Right ventricle myocardium inferior (tissue), 1 donor: ENCODE data around the gene SULT1E1. TPM values are rescaled to one million over a fixed set of nuclear protein-coding genes. Genes with fewer than 3 reads are reported as not detected.

Source experiments
- ATAC-seq: fragments of 200-7000 bp; cut with Tn5 transposase; one replicate; pipeline ENCODE4 v1.9.1; 2020; ENCODE audit warnings: mild to moderate bottlenecking, moderate library complexity
- DNase-seq: peaks from one replicate; pipeline ENCODE4 v3.0.0; 2021; ENCODE audit errors: missing footprints
- intact Hi-C: fragments of 100-400 bp; cut with DNase I; formaldehyde crosslinking; loops from one replicate; pipeline ENCODE4 v1.11.0; 2022
- long read RNA-seq: library from polyadenylated mRNA; unstranded; transcript quantifications from one replicate; pipeline ENCODE4 v2.0.0, GENCODE V29; 2021
- total RNA-seq: library from RNA; stranded (reverse); fragmentation: NEBNext Ultra II Directional; extraction: Animal tissue kit (Norgen Biotek cat#: 25700); gene quantifications from one replicate; pipeline ENCODE4 v1.2.1, GENCODE V29; 2021
- donor health status: DM: no; HTN: yes; CAD: no; lungs with severe emphysema.

Gene SULT1E1
- not detected for total RNA-seq
- long read RNA-seq, result 0 reads

DNA sequence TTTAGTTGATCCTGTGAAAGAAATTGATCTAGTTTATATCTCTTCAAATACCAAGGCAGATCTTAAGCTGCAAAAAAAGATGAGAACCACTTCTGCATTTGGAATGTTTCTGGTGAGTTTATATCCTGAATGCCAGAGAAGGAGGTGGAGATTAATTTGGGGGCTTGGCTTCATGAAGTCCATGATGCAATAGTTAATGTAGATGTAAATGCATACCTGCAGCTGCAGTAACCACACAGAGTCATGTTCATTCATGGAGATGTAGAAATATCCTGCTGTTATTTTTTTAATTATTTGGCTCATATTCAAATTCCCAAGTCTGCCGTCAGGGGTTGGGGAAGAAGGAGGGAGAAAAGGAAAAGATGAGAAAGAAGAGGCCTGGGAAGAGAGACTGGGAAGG lies at the start of gene SULT1E1:
Gene SULT1E1, minus strand, starts transcription at position 94 of the 400 bp plus-strand sequence. CDS start 2,501 bp downstream, outside the sequence.
- no peak for DNase-seq
- intact Hi-C loops, result no loop called here
- ATAC-seq, result no peak

DNA sequence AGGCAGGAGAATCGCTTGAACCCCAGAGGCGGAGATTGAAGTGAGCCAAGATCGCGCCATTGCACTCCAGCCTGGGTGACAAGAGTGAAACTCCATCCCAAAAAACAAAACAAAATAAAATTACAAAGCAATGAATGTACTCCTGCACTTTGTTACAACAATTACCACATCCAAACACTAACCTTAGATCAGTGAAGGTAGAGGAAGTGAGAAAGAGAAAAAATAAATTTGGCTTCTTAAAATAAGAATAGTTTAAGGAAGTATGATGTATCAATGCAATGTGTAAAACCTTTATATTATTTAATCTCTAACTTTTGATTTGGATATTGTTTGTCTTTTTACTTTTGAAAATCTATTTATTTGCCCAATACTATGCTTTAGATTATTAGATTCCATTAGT lies 49.2 kb upstream of the SULT1E1 start:
- ATAC-seq (no peak), DNase-seq (no peak)
- intact Hi-C loops, result no loop called here

DNA sequence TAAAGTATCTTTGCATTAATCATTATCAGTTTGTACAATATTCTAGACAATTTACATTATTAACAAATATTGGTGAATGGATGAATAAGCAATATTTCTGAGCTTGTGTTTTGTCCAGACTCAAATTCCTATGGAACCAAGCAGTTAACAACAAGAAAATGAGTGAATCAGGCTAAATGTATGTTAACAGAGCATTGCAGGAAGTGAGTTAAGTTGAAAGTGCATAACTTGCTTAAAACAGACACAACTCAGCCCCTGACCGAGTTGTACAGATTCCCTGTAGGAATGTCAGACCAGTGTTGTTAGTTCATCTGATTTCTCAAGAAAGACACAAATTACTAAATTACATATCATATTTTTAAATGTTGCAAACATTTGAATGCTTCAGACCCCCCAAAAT lies 47.2 kb upstream of the SULT1E1 start:
- ATAC-seq (no peak), DNase-seq (no peak)
- intact Hi-C loops, result no loop called here

GRCh38 chr4:69896530-69897116 lies 36.7 kb upstream of the SULT1E1 start:
- intact Hi-C loops, result no loop called here
- ATAC-seq (no peak), DNase-seq (no peak)

DNA sequence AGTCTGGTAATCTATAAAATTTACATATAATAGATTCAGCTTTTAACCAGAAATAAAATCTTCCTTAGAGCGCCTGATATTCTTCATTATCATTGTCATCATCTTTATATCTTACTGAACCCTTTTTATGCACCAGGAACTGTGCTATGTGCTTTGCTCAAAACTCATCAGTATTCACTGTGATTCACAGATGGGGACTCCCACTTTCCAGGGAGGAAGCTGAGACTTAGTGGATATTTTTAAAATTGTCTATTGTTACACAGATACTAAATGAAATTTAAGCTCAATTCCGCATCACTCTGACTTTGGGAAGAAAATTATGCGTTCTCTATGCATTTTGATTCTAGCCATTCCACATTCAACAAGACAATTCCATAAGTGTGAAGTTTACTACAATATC lies 34.8 kb upstream of the SULT1E1 start:
- DNase-seq, result no peak
- no peak for ATAC-seq
- intact Hi-C loops, result no loop called here

DNA sequence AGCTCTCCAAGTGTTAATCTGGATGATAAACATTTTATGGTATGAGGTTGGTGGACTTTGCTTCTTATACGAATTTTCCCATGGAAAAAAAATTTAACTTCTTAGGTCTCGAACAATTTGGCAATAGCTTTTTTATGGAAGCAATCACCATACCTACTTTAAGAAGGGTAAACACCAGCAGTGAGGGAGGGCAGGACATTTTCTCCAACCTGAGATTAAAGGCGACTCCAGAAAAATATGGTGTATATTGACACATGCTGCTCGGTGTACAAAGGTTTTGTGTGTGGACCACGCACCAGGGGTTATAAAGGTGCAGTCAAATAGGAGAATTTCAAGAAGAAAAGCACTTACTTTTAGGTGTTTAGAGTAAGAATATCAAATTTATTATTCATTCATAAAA lies 34.2 kb upstream of the SULT1E1 start:
- DNase-seq, result no peak
- intact Hi-C loops, result no loop called here

GRCh38 chr4:69888336-69888735 lies 28.4 kb upstream of the SULT1E1 start:
- ATAC-seq (no peak), DNase-seq (no peak)
- intact Hi-C loops, result no loop called here

More for the DNA sequence above, 34.2 kb upstream of the SULT1E1 start:
- no peak for ATAC-seq

GRCh38 chr4:69882150-69882549 lies 22.2 kb upstream of the SULT1E1 start:
- ATAC-seq (no peak), DNase-seq (no peak)
- intact Hi-C loops, result no loop called here

- no peak for ATAC-seq
- intact Hi-C loops, result no loop called here
- DNase-seq, result no peak
Measured at GRCh38 chr4:69881173-69881773, 21.3 kb upstream of the SULT1E1 start.

GRCh38 chr4:69878250-69878649 lies 18.3 kb upstream of the SULT1E1 start:
- ATAC-seq (no peak), DNase-seq (no peak)
- intact Hi-C loops, result no loop called here

DNA sequence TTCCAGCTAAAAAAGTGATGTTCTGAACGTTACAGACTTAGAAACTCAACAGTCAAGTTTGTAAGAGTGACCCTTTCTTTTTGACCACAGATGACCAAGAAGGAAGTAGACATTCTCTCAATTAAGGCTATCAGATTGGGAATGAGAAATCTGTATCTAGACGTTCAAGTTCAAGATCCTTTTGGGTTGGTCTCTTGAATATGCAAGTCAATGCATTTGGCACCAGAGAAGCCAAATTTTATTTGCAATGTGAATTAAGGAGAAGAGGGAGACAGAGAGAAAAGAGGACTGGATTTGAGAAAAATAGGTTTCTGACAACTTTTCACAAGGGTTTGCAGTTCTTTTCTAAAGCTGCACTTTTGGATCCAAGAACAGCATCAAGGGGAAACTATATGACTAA lies 17.5 kb upstream of the SULT1E1 start:
- ATAC-seq (no peak), DNase-seq (no peak)
- intact Hi-C loops, result no loop called here

- no peak for DNase-seq
- intact Hi-C loops, result no loop called here
- ATAC-seq, result no peak
Measured at GRCh38 chr4:69876071-69876470, 16.1 kb upstream of the SULT1E1 start.

GRCh38 chr4:69875576-69875975 lies 15.6 kb upstream of the SULT1E1 start:
- DNase-seq (no peak), ATAC-seq (no peak)
- intact Hi-C loops, result no loop called here

- no peak for ATAC-seq
- intact Hi-C loops, result no loop called here
- no peak for DNase-seq
Measured at GRCh38 chr4:69874507-69874906, 14.6 kb upstream of the SULT1E1 start.

GRCh38 chr4:69861756-69862155 lies 1.8 kb upstream of the SULT1E1 start:
- ATAC-seq, result no peak
- DNase-seq, result no peak
- intact Hi-C loops, result no loop called here

DNA sequence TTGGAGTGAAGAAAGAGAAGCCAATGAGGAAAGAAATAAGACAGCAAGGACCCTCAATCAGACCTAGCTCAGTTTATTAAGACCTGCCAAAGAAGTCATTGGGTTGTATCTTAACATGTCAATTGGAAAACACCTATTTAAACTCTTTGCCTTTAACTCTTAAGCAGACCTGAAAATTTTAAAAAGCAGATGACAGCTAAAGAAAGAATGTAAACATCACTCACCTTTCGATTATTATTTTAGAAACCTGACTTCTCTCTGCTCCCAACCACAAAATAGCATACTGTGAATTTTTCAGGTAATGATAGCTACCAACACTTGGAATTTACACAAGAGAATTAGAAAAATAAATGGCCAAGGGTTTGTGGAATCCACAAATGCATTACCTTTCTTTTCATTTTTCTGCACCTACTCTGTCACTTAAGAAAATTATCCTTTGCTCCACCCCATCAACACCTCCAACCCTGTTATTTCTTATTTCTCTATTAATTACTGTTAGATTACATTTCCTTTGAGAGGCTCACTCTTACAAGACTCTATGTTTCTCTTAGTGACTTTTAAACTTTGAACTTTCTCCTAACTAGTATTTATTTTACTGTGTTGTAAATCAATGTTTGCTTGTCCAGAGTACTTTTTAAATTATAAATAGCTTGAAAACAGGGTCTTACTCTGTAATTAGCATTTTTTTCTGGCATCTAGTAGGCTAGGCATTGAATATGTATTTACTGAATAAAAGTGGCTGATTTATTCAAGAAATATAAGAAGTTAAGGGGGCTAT lies 765 bp upstream of the SULT1E1 start:
- ATAC-seq, result no peak
- intact Hi-C loops, result no loop called here

DNA sequence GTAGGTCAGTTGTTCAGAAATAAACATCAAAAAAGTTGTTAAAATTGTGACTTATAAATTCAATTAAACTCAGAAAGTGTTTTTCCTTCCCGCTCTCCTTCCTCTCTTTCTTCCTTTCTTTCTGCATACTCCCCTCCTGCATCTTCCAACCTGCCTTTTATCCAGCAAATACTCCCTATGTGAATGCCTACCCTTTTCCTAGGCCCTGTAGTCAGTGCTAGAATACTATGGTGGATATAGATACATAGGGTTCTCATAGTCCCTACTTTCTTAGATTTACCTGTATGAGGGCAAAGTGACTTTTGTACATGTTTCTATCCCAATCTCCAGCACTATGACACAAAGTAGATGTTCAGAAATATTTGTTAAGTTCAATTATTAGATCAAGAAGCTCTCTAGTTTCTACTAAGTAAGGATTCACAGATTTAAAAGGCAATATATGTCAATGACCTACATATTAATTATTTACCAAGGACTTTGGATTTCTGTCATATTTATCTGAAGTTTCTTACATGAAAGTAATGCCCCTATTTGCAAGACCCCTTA lies 732 bp downstream of the SULT1E1 start:
- intact Hi-C loops, result no loop called here
- ATAC-seq (no peak), DNase-seq (no peak)

More for the DNA sequence above, 765 bp upstream of the SULT1E1 start:
- no peak for DNase-seq

- intact Hi-C loops, result no loop called here
- no peak for ATAC-seq
- no peak for DNase-seq
Measured at GRCh38 chr4:69858690-69859089, 1.3 kb downstream of the SULT1E1 start.

GRCh38 chr4:69855822-69856221 lies 4.1 kb downstream of the SULT1E1 start:
- no peak for DNase-seq
- intact Hi-C loops, result no loop called here
- ATAC-seq, result no peak

GRCh38 chr4:69849969-69850368 lies 10.0 kb downstream of the SULT1E1 start:
- no peak for ATAC-seq

More at GRCh38 chr4:69849969-69850368, 10.0 kb downstream of the SULT1E1 start:
- no peak for DNase-seq
- intact Hi-C loops, result no loop called here
